Caco-2 (cell line): Measurements from ENCODE around the gene STAT1. TPM values are rescaled to one million over a fixed set of nuclear protein-coding genes. Genes with fewer than 3 reads are reported as not detected.

ENCODE experiments used
- BruUV-seq: library from RNA; stranded (reverse); fragments of 400-500 nt; replicated peaks from 2 replicates; lab custom pipeline; 2021; lab: Mats Ljungman, UMichigan
- CTCF ChIA-PET: fragments of 300-600 bp; sonication (Branson Sonifier 250); formaldehyde crosslinking; loops from one replicate; lab custom pipeline; 2022; ENCODE audit warnings: antibody characterized with exemption; lab: Charles Lee
- POLR2A ChIA-PET: fragments of 300-600 bp; sonication (Branson Sonifier 250); formaldehyde crosslinking; loops from one replicate; lab custom pipeline; 2022; ENCODE audit warnings: antibody characterized with exemption; lab: Charles Lee
- DNase-seq, 2 experiments: peaks; one replicate each; pipeline versions ENCODE4 v3.0.0 to v3.0.0-alpha.2; 2020 to 2022
- H3K27me3 ChIP-seq: replicated peaks from 2 replicates; pipeline ENCODE4 v1.6.0; 2011; ENCODE audit warnings: low read length; ENCODE audit not compliant: control insufficient read depth, insufficient read depth
- H3K36me3 ChIP-seq: 2 replicates; pipeline ENCODE4 v1.5.1; 2011; ENCODE audit warnings: low read length; ENCODE audit not compliant: control insufficient read depth, insufficient read depth
- H3K4me1 ChIP-seq: fragments of 250-450 bp; sonication (Bioruptor Pico); 2 replicates; pipeline ENCODE4 v1.5.1; 2020; ENCODE audit warnings: mild to moderate bottlenecking
- H3K4me3 ChIP-seq: 2 replicates; pipeline ENCODE4 v1.5.1; 2011; ENCODE audit warnings: low read depth, mild to moderate bottlenecking, control low read depth, low read length
- H3K9me3 ChIP-seq: fragments of 250-450 bp; sonication (Bioruptor Pico); 2 replicates; pipeline ENCODE4 v1.5.1; 2020; ENCODE audit warnings: mild to moderate bottlenecking, moderate library complexity
- H3K27ac Mint-ChIP-seq: one replicate; pipeline ENCODE4 v1.8.0; 2022; ENCODE audit warnings: mixed read lengths; ENCODE audit not compliant: unreplicated experiment
- H3K27me3 Mint-ChIP-seq: one replicate; pipeline ENCODE4 v1.8.0; 2022; ENCODE audit warnings: mixed read lengths; ENCODE audit not compliant: insufficient read depth, unreplicated experiment
- H3K36me3 Mint-ChIP-seq: one replicate; pipeline ENCODE4 v1.8.0; 2022; ENCODE audit warnings: mild to moderate bottlenecking, mixed read lengths; ENCODE audit not compliant: insufficient read depth, unreplicated experiment
- H3K4me1 Mint-ChIP-seq: one replicate; pipeline ENCODE4 v1.8.0; 2022; ENCODE audit warnings: low read depth, mixed read lengths; ENCODE audit not compliant: unreplicated experiment
- H3K4me3 Mint-ChIP-seq: one replicate; pipeline ENCODE4 v1.8.0; 2022; ENCODE audit warnings: mild to moderate bottlenecking, moderate library complexity, mixed read lengths; ENCODE audit not compliant: unreplicated experiment
- H3K9me3 Mint-ChIP-seq: one replicate; pipeline ENCODE4 v1.8.0; 2022; ENCODE audit warnings: mixed read lengths; ENCODE audit not compliant: unreplicated experiment
- intact Hi-C: fragments of 100-400 bp; cut with micrococcal nuclease; formaldehyde crosslinking; loops from one replicate; pipeline ENCODE4 v1.10.0; 2022; ENCODE audit not compliant: unreplicated experiment
- total RNA-seq: library from RNA; stranded (reverse); gene quantifications from 2 replicates; pipeline ENCODE4 v1.2.3, GENCODE V29; 2022
- TF ChIP-seq, protein P1 (sequence below), 2 experiments: fragments of 200-600 bp in 1 of 2; IDR thresholded peaks; 1 replicate in 1 of 2; 2 replicates in 1 of 2; pipeline versions ENCODE4 v1.5.1 to v1.8.0; 2011 to 2022; ENCODE audit warnings: antibody characterized with exemption in 1 of 2, control low read depth in 1 of 2, inconsistent platforms in 1 of 2, low read depth in 1 of 2, low read length in 1 of 2, mild to moderate bottlenecking in 1 of 2, moderate library complexity in 1 of 2; ENCODE audit not compliant: insufficient read depth in 1 of 2, severe bottlenecking in 1 of 2, unreplicated experiment in 1 of 2

Gene STAT1
- total RNA-seq, 1 experiment from 2014 or later, result 126 TPM

DNA sequence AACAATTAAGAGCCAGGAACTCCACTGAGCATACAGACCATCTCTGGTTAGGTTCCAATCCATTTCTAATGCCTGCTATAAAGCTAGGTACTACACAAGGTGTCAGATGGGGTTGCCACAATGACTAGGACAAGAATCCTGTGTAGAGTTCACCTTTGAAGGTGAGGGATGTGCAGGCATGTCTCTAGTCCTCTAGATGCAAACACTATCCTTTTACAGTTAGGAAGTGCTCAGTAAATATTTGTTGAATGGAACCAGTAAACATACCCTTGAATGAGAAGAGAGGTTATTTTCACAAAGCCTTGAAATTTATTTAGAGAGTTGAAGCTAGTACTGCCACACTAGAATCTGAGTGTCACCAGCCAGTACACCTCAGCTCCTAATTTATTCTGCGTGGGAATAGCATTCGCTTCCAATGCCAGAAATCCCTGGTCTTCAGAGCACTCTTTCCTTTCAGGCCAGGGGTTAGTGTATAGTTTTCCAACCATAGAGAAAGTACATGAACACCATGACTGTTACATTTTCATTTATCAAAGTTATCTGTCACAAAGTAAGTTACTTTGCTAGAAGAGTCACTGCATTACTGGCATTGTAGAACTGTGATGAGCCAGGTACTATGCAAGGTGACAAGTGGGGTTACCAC is 48.3 kb downstream of the STAT1 start:
- Histone ChIP-seq H3K36me3 (peaks cover 2% of the 10 kb centered on the region; the same call in 1 of the 2 replicates), H3K9me3 (no peaks in the 10 kb centered on the region), H3K27me3 (no peaks in the 10 kb centered on the region), H3K4me3 (no peak overlapping the region), H3K4me1 (no peaks in the 10 kb centered on the region)
- Mint-ChIP-seq H3K36me3 (peaks cover 66% of the 10 kb centered on the region), H3K27me3 (no peaks in the 10 kb centered on the region), H3K4me3 (no peak overlapping the region), H3K9me3 (no peaks in the 10 kb centered on the region), H3K4me1 (no peaks in the 10 kb centered on the region), H3K27ac (no peak overlapping the region)
- TF ChIP-seq, protein P1, sequence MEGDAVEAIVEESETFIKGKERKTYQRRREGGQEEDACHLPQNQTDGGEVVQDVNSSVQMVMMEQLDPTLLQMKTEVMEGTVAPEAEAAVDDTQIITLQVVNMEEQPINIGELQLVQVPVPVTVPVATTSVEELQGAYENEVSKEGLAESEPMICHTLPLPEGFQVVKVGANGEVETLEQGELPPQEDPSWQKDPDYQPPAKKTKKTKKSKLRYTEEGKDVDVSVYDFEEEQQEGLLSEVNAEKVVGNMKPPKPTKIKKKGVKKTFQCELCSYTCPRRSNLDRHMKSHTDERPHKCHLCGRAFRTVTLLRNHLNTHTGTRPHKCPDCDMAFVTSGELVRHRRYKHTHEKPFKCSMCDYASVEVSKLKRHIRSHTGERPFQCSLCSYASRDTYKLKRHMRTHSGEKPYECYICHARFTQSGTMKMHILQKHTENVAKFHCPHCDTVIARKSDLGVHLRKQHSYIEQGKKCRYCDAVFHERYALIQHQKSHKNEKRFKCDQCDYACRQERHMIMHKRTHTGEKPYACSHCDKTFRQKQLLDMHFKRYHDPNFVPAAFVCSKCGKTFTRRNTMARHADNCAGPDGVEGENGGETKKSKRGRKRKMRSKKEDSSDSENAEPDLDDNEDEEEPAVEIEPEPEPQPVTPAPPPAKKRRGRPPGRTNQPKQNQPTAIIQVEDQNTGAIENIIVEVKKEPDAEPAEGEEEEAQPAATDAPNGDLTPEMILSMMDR (IDR thresholded peaks at IDR 0.05; ENCODE audit: insufficient read depth in 1 of 2, low read depth in 1 of 2, low read length in 1 of 2, severe bottlenecking in 1 of 2, unreplicated experiment in 1 of 2), result no peak
- no TSS peak for BruUV-seq
- ChIA-PET POLR2A (no interaction called here), CTCF (no interaction called here)
- intact Hi-C loops, result no loop called here
- no peak for DNase-seq

DNA sequence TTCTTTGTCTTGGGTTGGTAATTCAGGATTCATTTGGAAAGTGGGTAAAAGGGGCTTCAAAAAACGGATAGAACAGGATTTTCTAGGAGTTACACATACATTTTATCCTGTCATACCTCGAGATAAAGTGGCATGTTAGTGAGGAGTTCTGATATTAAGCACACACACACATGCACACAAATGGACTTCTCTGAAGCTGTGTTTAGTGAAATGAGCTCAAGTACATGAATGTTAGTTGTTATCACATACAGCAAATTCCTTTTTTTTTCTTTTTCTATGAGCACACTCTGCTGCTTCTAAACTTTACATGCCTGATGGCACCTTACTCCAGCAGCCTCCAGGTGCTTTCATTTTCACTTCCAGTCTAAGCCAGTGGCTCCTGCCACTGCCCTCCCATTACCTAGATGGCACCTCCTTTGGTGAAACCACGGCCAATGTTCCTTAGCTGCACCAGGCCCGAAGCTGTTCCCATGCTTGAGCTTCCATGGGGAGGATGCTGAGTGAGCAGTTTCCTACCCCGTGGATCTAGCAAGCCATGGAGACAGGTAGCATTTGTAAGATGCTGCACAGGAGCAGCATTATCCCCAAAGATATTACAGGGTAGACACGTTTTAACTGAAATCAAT is 49.7 kb downstream of the STAT1 start:
- no peaks in the 10 kb centered on the region for H3K27me3 ChIP-seq
- no peaks in the 10 kb centered on the region for H3K9me3 Mint-ChIP-seq
- no peaks in the 10 kb centered on the region for H3K9me3 ChIP-seq
- no peak for DNase-seq
- no peak overlapping the region for H3K4me3 ChIP-seq
- peaks cover 2% of the 10 kb centered on the region; the same call in 1 of the 2 replicates for H3K36me3 ChIP-seq
- H3K4me1 Mint-ChIP-seq, result no peaks in the 10 kb centered on the region
- H3K4me3 Mint-ChIP-seq, result no peak overlapping the region
- TF ChIP-seq, protein P1 (IDR thresholded peaks at IDR 0.05; ENCODE audit: insufficient read depth in 1 of 2, low read depth in 1 of 2, low read length in 1 of 2, severe bottlenecking in 1 of 2, unreplicated experiment in 1 of 2), result no peak
- H3K36me3 Mint-ChIP-seq, result peaks cover 53% of the 10 kb centered on the region
- BruUV-seq, result no TSS peak
- CTCF ChIA-PET, result no interaction called here
- no peaks in the 10 kb centered on the region for H3K27me3 Mint-ChIP-seq
- POLR2A ChIA-PET, result no interaction called here
- H3K27ac Mint-ChIP-seq, result no peak overlapping the region
- intact Hi-C loops, result no loop called here
- H3K4me1 ChIP-seq, result no peaks in the 10 kb centered on the region

DNA sequence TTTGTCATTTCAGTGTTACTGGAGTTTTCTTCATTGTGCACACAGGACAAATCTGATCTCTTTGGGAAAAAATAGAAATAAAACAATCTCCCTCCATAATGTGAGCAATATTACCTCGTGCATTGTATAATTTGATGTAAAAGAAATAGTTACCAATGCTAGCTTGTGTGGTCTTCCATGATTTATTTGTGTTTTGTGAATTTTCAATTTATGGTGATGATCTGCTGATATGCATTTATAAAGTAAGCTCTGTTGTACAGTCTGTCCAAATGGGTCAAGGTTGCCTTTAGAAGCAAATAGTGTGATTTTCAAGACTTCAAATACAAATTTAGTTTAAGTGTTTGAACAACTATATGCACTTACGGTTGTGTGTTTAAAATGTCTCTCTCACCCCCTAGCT is 50.9 kb downstream of the STAT1 start:
- H3K27ac Mint-ChIP-seq, result no peak overlapping the region
- no peaks in the 10 kb centered on the region for H3K9me3 ChIP-seq
- peaks cover 5% of the 10 kb centered on the region for H3K4me1 Mint-ChIP-seq
- no peak for DNase-seq
- peaks cover 2% of the 10 kb centered on the region; the same call in 1 of the 2 replicates for H3K36me3 ChIP-seq
- ChIA-PET POLR2A (interaction anchor here (0.6 kb wide), 1 partner anchor 51 kb away, joined by 3 read pairs; no protein-coding TSS in a partner anchor), CTCF (interaction anchor here (0.8 kb wide), 1 partner anchor 241 kb away, joined by 3 read pairs; no protein-coding TSS in a partner anchor)
- peaks cover 53% of the 10 kb centered on the region for H3K36me3 Mint-ChIP-seq
- TF ChIP-seq, protein P1 (IDR thresholded peaks at IDR 0.05; ENCODE audit: insufficient read depth in 1 of 2, low read depth in 1 of 2, low read length in 1 of 2, severe bottlenecking in 1 of 2, unreplicated experiment in 1 of 2), result no peak
- intact Hi-C loops, result no loop called here
- H3K27me3 ChIP-seq, result no peaks in the 10 kb centered on the region
- no peak overlapping the region for H3K4me3 Mint-ChIP-seq
- H3K27me3 Mint-ChIP-seq, result no peaks in the 10 kb centered on the region
- no peaks in the 10 kb centered on the region for H3K9me3 Mint-ChIP-seq
- BruUV-seq, result no TSS peak
- no peak overlapping the region for H3K4me3 ChIP-seq
- no peaks in the 10 kb centered on the region for H3K4me1 ChIP-seq
